Medulla oblongata (tissue), 1 donor: Measurements from ENCODE around the gene GALNT10.

Experiments
- DNase-seq: peaks from one replicate; pipeline ENCODE4 v3.0.0-alpha.2; 2015; ENCODE audit errors: extremely low spot score

The GALNT10 gene

GRCh38 chr5:154178661-154179060 is 11.9 kb upstream of the GALNT10 start:
- no peak for DNase-seq

- peak; percentile 75 for DNase-seq
Observed at GRCh38 chr5:154179846-154180710, 10.5 kb upstream of the GALNT10 start.

GRCh38 chr5:154181161-154181560 is 9.4 kb upstream of the GALNT10 start:
- no peak for DNase-seq

GRCh38 chr5:154189256-154189818 is 1.2 kb upstream of the GALNT10 start:
- DNase-seq, result peak; percentile 10

- peak; percentile 88 for DNase-seq
Observed at GRCh38 chr5:154189819-154190594, 526 bp upstream of the GALNT10 start.

GRCh38 chr5:154191467-154192261 is 1.1 kb downstream of the GALNT10 start:
- peak; percentile 45 for DNase-seq

- peak; percentile 89 for DNase-seq
Observed at GRCh38 chr5:154193283-154193682, 2.8 kb downstream of the GALNT10 start.

GRCh38 chr5:154193701-154194121 is 3.2 kb downstream of the GALNT10 start:
- no peak for DNase-seq

GRCh38 chr5:154194345-154195329 is 4.1 kb downstream of the GALNT10 start:
- no peak for DNase-seq

GRCh38 chr5:154196281-154196680 is 5.7 kb downstream of the GALNT10 start:
- DNase-seq, result no peak

- peak; percentile 60 for DNase-seq
Observed at GRCh38 chr5:154196955-154197652, 6.6 kb downstream of the GALNT10 start.

- no peak for DNase-seq
Observed at GRCh38 chr5:154197801-154198491, 7.4 kb downstream of the GALNT10 start.

- DNase-seq, result no peak
Observed at GRCh38 chr5:154198611-154199230, 8.2 kb downstream of the GALNT10 start.

- DNase-seq, result no peak
Observed at GRCh38 chr5:154199263-154199662, 8.7 kb downstream of the GALNT10 start.

GRCh38 chr5:154199671-154200220 is 9.2 kb downstream of the GALNT10 start:
- DNase-seq, result no peak

- no peak for DNase-seq
Observed at GRCh38 chr5:154200221-154200620, 9.7 kb downstream of the GALNT10 start.

- DNase-seq, result no peak
Observed at GRCh38 chr5:154201108-154201769, 10.7 kb downstream of the GALNT10 start.
